ENCODE measurements around the gene ZNF22. TPM values are rescaled to one million over a fixed set of nuclear protein-coding genes. Genes with fewer than 3 reads are reported as not detected.

ZNF22 gene
- total and polyA plus RNA-seq, 2 of the 8 experiments (the other 6 are each of a cell fraction or from before 2014, with no cell fraction given), result 18.2 to 45.2 TPM

DNA sequence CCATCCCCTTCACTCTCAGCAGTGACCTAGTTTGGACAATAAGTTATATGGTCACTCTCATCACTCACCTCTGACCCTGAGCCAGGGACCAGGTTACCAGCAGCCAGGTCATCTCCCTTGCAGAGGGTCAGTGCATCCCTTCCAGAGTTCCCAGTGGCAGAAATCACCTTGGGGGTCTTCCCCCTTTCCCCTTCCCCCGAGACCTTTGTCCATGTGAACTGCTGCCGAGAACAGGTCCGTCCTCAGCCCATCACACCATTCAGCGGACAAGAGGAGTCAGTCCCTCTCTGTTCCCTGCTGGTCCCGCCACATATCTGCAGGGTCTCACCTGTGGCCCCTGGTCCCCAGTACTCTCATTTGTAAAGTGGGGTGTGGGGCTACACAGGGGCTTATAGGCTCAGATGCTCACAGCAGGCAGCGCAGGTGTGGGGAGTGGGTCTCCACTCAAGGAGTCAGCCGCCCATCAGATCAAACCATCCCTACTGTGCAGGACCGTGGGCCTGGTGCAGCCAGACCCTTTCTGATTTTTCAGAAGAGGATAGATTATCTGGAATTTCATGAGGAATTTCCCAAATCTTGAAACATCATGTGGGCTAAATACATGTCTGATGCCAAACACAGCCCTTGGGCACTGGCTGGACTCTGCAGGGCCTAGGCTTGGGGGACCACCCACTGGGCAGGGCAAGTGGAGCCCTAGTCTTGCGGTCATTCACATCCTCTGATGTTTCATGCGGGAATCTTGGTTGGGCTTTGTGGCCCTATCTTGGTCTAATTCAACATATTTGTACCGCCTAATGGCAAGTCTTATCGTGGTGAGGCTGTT is 28.6 kb upstream of the ZNF22 start (continued):
- TF ChIP-seq ZNF274 (IDR thresholded peaks at IDR 0.05; ENCODE audit: borderline replicate concordance, extremely low read depth, low read length) (no peak), FOSL1 (IDR thresholded peaks at IDR 0.05; ENCODE audit: insufficient read depth, low read depth, low read length) (no peak), ASH2L (IDR thresholded peaks at IDR 0.05; ENCODE audit: low read length) (no peak), POLR2A (IDR thresholded peaks at IDR 0.05; ENCODE audit: control extremely low read depth in 1 of 2, low read depth in 2 of 2, low read length in 2 of 2) (no peak), KDM1A (IDR thresholded peaks at IDR 0.05; ENCODE audit: borderline replicate concordance, low read length) (no peak), NRF1 (IDR thresholded peaks at IDR 0.05; ENCODE audit: low read depth, low read length) (no peak), SRF (IDR thresholded peaks at IDR 0.05; ENCODE audit: low read depth, low read length) (no peak)
- TF ChIP-seq, protein P1, sequence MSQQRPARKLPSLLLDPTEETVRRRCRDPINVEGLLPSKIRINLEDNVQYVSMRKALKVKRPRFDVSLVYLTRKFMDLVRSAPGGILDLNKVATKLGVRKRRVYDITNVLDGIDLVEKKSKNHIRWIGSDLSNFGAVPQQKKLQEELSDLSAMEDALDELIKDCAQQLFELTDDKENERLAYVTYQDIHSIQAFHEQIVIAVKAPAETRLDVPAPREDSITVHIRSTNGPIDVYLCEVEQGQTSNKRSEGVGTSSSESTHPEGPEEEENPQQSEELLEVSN (IDR thresholded peaks at IDR 0.05), result no peak
- TF ChIP-seq, protein P2, sequence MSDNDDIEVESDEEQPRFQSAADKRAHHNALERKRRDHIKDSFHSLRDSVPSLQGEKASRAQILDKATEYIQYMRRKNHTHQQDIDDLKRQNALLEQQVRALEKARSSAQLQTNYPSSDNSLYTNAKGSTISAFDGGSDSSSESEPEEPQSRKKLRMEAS (IDR thresholded peaks at IDR 0.05), result no peak
